Adipocyte (in vitro differentiated cells): ENCODE data around the gene ZNF780A.
A peak's percentile ranks its signal among the peaks of the same experiment; 100 is the strongest.
"Not testable (repeated sequence)": the region's sequence is repeated elsewhere in the genome, so short reads cannot be mapped to it uniquely, and the experiment has no call there.

Experiments used
- DNase-seq: peaks from one replicate; pipeline ENCODE4 v3.0.0-alpha.2; 2015; ENCODE audit warnings: low read depth
- H3K27me3 ChIP-seq: replicated peaks from 2 replicates; pipeline ENCODE4 v1.7.0; 2013; ENCODE audit warnings: mild to moderate bottlenecking, low read length, moderate library complexity; ENCODE audit not compliant: control insufficient read depth, insufficient read depth
- H3K36me3 ChIP-seq: 2 replicates; pipeline ENCODE4 v1.7.0; 2013; ENCODE audit warnings: low read length, mild to moderate bottlenecking, moderate library complexity; ENCODE audit not compliant: control insufficient read depth, insufficient read depth, severe bottlenecking
- H3K4me1 ChIP-seq: 2 replicates; pipeline ENCODE4 v1.7.0; 2013; ENCODE audit warnings: mild to moderate bottlenecking, low read length, moderate library complexity; ENCODE audit not compliant: control insufficient read depth, insufficient read depth
- H3K4me3 ChIP-seq: 2 replicates; pipeline ENCODE4 v1.7.0; 2013; ENCODE audit warnings: mild to moderate bottlenecking, low read length, moderate library complexity
- H3K9ac ChIP-seq: 2 replicates; pipeline ENCODE4 v1.7.0; 2013; ENCODE audit warnings: mild to moderate bottlenecking, low read length, moderate library complexity
- H3K9me3 ChIP-seq: 2 replicates; pipeline ENCODE4 v1.7.0; 2013; ENCODE audit warnings: mild to moderate bottlenecking, low read length, moderate library complexity; ENCODE audit not compliant: control insufficient read depth

Gene ZNF780A

DNA sequence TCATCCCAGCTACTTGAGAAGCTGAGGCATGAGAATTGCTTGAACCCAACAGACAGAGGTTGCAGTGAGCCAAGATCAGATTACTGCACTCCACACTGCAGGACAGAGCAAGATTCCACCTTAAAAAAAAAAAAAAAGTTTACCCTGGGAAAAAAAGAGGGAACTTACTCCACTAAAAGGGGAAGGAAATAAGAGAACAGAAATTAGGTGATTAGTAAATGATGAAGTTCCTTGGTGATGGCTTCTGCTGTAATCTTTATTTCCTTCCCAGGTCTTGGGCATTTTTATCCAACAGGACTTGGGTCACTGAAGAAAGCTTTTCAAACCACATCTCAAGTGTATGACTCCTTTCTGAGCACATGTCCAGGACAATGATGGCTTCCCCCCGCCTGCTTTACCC, 9.3 kb downstream of the ZNF780A start:
- DNase-seq, result no peak
- Histone ChIP-seq H3K36me3 (peaks cover 74% of the 10 kb centered on the region), H3K4me1 (no peaks in the 10 kb centered on the region), H3K27me3 (no peaks in the 10 kb centered on the region), H3K9me3 (peaks cover 28% of the 10 kb centered on the region), H3K4me3 (no peak overlapping the region), H3K9ac (no peak overlapping the region)

DNA sequence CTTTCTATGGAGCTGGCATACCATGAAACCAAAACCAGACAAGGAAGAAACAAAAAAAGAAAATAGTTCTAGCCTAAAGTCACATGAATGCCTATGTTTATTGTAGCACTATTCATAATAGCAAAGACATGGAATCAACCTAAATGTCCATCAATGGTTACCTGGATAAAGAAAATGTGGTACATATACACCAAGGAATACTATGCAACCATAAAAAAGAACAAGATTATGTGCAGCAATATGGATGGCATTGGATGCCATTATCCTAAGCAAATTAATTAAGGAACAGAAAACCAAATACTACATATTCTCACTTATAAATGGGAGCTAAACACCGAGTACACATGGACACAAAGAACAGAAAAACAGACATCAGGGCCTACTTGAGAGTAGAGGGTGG, 10.5 kb downstream of the ZNF780A start:
- Histone ChIP-seq H3K9me3 (peaks cover 37% of the 10 kb centered on the region), H3K36me3 (peaks cover 86% of the 10 kb centered on the region), H3K4me3 (no peak overlapping the region), H3K9ac (no peak overlapping the region), H3K4me1 (no peaks in the 10 kb centered on the region), H3K27me3 (no peaks in the 10 kb centered on the region)
- DNase-seq, result no peak

DNA sequence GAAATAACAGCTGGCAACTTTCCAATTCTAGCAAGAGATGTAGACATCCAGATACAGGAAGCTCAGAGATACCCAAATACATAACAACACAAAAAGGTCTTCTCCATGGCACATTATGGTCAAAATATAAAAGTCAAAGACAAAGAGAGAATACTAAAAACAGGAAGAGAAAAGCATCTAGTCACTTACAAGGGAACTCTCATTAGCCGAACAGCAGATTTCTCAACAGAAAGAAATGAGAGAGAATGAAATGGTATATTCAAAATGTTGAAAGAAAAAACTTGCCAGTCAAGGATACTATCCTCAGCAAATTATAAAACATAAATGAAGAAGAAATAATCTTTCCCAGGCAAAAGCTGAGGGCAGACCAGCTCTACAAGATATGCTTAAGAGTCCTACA, 12.4 kb downstream of the ZNF780A start:
- Histone ChIP-seq H3K9me3 (peaks cover 57% of the 10 kb centered on the region), H3K36me3 (peaks cover 93% of the 10 kb centered on the region), H3K9ac (no peak overlapping the region), H3K27me3 (no peaks in the 10 kb centered on the region), H3K4me1 (no peaks in the 10 kb centered on the region), H3K4me3 (peak overlapping the region; percentile 10)
- peak; percentile 2 for DNase-seq

DNA sequence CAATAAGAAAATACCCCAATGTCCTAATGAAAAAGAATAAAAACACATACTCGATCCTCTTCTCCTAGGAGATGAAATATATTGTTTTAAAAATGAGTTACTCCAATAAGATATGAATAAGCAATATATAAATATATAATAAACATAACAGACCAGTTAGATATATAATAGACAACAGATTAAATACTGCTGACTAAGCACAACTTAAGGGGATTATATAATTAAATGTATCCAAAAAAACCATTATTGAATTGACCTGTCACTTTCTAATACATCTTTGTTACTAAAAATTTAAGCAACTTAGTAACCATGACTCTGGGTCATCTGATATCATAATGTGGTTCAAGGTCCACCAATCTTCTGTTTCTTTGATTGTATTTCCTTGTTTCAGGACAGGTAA, 20.7 kb downstream of the ZNF780A start:
- peaks cover 27% of the 10 kb centered on the region for H3K9me3 ChIP-seq

DNA sequence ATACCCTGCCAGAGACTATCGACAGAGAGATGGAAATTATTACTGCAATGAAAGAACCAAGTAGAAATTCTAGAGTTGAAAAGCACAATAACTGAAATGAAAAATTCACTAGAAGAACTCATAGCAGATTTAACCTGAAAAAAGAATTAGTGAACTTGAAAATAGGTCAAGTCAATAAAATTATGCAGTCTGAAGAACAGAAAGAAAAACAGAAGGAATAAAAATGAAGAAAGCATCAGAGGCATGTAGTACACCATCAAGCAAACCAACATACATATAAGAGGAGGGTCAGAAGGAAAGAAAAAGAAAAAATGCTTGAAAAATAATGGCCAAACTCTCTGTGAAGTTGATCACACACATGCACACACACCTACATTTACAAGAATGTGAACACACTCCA, 31.1 kb downstream of the ZNF780A start:
- DNase-seq, result no peak
- Histone ChIP-seq H3K9ac (no peak overlapping the region), H3K27me3 (no peaks in the 10 kb centered on the region), H3K9me3 (peaks cover 17% of the 10 kb centered on the region), H3K4me1 (peaks cover 6% of the 10 kb centered on the region), H3K36me3 (no peaks in the 10 kb centered on the region), H3K4me3 (no peak overlapping the region)

More for the DNA sequence above, 20.7 kb downstream of the ZNF780A start:
- no peaks in the 10 kb centered on the region for H3K4me1 ChIP-seq
- no peaks in the 10 kb centered on the region for H3K27me3 ChIP-seq
- peaks cover 21% of the 10 kb centered on the region for H3K36me3 ChIP-seq
- no peak overlapping the region for H3K9ac ChIP-seq
- H3K4me3 ChIP-seq, result no peak overlapping the region
- no peak for DNase-seq

DNA sequence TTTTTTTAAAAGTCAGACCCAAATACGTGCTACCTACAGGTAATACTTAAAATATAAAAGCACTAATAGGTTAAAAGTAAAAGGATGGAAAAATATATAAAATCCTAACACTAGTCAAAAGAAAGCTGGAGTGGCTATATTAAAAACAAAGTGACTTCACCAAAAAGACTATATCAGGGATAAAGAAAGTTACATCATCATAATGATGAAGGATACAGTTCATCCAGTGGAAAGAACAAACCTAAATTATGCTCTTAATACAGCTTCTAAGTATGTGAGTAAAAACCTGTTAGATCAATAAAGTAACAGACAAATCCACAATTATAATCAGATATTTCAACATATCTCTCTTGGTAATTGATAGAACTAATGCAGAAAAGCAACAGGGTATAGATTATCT, 33.6 kb downstream of the ZNF780A start:
- Histone ChIP-seq H3K9ac (no peak overlapping the region), H3K4me3 (peak overlapping the region; percentile 94), H3K27me3 (no peaks in the 10 kb centered on the region), H3K9me3 (peaks cover 15% of the 10 kb centered on the region), H3K4me1 (peaks cover 10% of the 10 kb centered on the region), H3K36me3 (no peaks in the 10 kb centered on the region)
- DNase-seq, result no peak

DNA sequence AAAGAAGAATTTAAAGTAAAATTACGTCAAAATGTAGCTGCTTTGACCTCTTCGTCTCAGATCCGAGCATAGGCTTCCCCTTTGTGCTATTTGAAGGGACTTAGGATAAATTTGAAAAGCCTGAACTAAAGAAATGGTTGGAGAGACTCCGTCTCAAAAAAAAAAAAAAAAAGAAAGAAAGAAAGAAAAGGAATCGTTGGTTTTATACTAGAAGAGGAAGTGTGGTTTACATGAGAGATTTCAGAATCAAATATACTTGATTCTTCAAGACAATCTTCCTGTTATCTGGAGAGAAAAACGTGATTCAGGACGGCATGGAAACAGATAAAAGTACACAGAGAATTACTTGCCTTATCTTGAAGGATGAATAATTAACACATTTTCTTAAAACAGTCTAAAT, 34.2 kb downstream of the ZNF780A start:
- peak overlapping the region; percentile 94 for H3K4me3 ChIP-seq
- peak overlapping the region; percentile 88 for H3K9ac ChIP-seq
- no peaks in the 10 kb centered on the region for H3K36me3 ChIP-seq
- H3K4me1 ChIP-seq, result peaks cover 10% of the 10 kb centered on the region
- H3K9me3 ChIP-seq, result peaks cover 15% of the 10 kb centered on the region
- DNase-seq, result no peak
- no peaks in the 10 kb centered on the region for H3K27me3 ChIP-seq

DNA sequence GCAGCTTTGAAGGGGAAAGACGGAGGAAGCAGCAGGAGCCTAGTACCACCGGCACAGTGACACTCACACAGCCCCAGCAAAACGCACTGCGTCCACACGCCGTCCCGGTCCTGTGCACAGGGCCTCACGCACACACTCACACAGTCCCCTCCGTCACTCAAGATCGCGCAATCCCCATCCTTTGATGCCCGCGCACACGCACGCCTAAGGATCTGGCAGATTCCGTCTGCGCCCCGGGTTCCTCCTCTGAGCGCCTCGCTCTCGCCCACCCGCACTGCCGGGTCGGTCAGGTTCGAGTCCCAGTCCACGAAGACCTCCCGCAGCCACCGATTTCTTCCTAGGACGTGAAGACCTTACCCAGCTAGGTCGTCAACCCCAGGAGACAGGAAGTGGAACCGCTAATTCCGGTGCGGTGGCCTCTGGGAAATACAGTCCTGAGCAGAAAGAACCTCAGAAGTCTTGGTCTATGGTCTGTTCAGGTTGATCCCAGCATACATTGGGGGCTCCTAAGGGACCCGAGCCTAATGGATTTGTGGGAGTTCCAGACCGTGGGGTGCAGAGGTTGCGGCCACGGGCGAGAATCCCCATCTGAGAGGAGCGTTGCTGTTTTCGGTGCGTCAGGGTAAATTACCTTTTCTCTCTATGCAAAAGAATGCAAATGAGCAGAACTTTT, 34.8 kb downstream of the ZNF780A start, which contains the start of gene ZNF780B:
Gene ZNF780B (minus strand): TSS at position 400 of the 673 bp plus-strand sequence. CDS start 5,899 bp downstream, outside the sequence.
- Histone ChIP-seq H3K27me3 (no peaks in the 10 kb centered on the region), H3K4me3 (peak within 1 kb of the TSS; percentile 94), H3K36me3 (no peaks in the 10 kb centered on the region), H3K4me1 (peaks cover 10% of the 10 kb centered on the region), H3K9me3 (peaks cover 12% of the 10 kb centered on the region), H3K9ac (peak within 1 kb of the TSS; percentile 88)
- DNase-seq, result peak; percentile 82

DNA sequence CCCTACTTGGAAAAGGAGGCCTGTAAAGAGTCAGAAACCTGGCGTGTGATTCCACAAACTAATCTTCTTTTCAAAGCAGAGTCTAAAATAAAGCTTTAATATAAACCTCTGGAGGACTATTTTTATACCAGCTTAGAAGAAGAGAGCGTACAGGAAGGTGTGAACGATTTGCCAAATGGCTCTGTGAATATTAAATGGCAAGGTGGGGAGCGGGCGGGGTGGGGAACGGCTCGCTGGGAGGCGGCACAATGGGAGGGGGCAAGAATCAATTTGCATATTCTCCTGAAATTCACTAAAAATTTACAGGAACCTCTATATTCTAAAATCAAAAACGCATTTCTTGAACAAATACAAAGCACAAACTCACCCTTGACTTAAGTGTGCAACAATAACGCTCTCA, 35.7 kb downstream of the ZNF780A start:
- Histone ChIP-seq H3K9ac (peak overlapping the region; percentile 88), H3K27me3 (no peaks in the 10 kb centered on the region), H3K36me3 (no peaks in the 10 kb centered on the region), H3K4me3 (peak overlapping the region; percentile 94), H3K4me1 (peaks cover 10% of the 10 kb centered on the region), H3K9me3 (peaks cover 8% of the 10 kb centered on the region)
- no peak for DNase-seq

DNA sequence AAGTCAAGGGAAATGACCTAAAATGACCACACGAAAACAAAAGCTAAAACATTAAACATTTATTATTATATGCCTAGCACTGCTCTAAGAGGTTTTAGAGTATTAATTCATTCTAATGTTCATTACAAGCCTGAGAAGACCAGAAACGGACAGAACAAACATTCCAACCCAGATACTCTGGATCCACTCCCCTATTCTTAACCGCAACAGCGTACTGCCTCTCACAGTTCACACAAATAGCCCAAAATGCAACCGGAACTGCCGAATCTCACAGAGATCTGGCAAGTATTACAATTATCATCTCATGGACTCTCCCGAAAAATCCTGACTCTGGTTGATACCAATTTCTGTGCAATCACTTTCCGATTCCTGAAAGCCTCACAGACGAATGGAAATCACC, 36.1 kb downstream of the ZNF780A start:
- peaks cover 10% of the 10 kb centered on the region for H3K4me1 ChIP-seq
- peaks cover 6% of the 10 kb centered on the region for H3K9me3 ChIP-seq
- peak overlapping the region; percentile 94 for H3K4me3 ChIP-seq
- H3K9ac ChIP-seq, result no peak overlapping the region
- H3K27me3 ChIP-seq, result no peaks in the 10 kb centered on the region
- no peaks in the 10 kb centered on the region for H3K36me3 ChIP-seq
- DNase-seq, result no peak

DNA sequence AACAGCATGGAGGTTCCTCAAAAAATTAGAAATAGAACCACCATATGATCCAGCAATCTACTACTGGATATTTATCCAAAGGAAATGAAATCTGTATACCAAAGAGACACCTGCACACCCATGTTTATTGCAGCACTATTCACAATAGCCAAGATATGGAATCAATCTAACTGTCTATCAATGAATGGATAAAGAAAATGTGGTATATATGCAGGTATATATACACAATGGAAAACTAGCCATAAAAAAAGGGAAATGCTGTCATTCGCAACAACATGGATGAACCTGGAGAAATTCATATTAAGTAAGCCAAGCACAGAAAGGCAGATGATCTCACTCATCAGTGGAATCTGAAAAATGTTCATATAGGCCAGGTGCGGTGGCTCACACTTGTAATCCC, 37.3 kb downstream of the ZNF780A start:
- Histone ChIP-seq H3K27me3 (no peaks in the 10 kb centered on the region), H3K9me3 (peaks cover 6% of the 10 kb centered on the region), H3K4me3 (no peak overlapping the region)

DNA sequence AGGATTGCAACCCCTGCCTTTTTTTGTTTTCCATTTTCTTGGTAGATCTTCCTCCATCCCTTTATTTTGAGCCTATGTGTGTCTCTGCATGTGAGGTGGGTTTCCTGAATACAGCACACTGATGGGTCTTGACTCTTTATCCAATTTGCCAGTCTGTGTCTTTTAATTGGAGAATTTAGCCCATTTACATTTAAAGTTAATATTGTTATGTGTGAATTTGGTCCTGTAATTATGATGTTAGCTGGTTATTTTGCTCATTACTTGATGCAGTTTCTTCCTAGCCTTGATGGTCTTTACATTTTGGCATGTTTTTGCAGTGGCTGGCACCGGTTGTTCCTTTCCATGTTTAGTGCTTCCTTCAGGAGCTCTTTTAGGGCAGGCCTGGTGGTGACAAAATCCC, 49.0 kb downstream of the ZNF780A start:
- DNase-seq, H3K9ac ChIP-seq, H3K4me3 ChIP-seq, H3K4me1 ChIP-seq, H3K27me3 ChIP-seq: not testable (repeated sequence)
- Histone ChIP-seq H3K36me3 (peaks cover 38% of the 10 kb centered on the region), H3K9me3 (peaks cover 54% of the 10 kb centered on the region)

More for the DNA sequence above, 37.3 kb downstream of the ZNF780A start:
- Histone ChIP-seq H3K36me3 (peaks cover 11% of the 10 kb centered on the region), H3K9ac (no peak overlapping the region), H3K4me1 (peaks cover 10% of the 10 kb centered on the region)
- no peak for DNase-seq
